NCI-H446 (cell line): ENCODE measurements around the gene SLC38A8.

ENCODE experiments used
- DNase-seq, 2 experiments: peaks; one replicate each; lab custom pipeline; 2025; lab: John Stamatoyannopoulos, UW

SLC38A8 gene

GRCh38 chr16:84048871-84049270, 6.3 kb upstream of the SLC38A8 start:
- DNase-seq, result no peak

GRCh38 chr16:84048270-84048669, 5.7 kb upstream of the SLC38A8 start:
- DNase-seq, result no peak

- DNase-seq, result no peak
These were observed 5.0 kb upstream of the SLC38A8 start for GRCh38 chr16:84047626-84048025.

GRCh38 chr16:84047206-84047605, 4.6 kb upstream of the SLC38A8 start:
- no peak for DNase-seq

- DNase-seq, result no peak
These were observed 3.3 kb upstream of the SLC38A8 start for GRCh38 chr16:84045818-84046470.

- no peak for DNase-seq
These were observed 2.6 kb upstream of the SLC38A8 start for GRCh38 chr16:84045001-84045817.

GRCh38 chr16:84044118-84044488, 1.5 kb upstream of the SLC38A8 start:
- DNase-seq, result no peak

- DNase-seq, result no peak
These were observed 1.0 kb upstream of the SLC38A8 start for GRCh38 chr16:84043486-84044117.

GRCh38 chr16:84042879-84043485, 387 bp upstream of the SLC38A8 start:
- DNase-seq, result no peak

GRCh38 chr16:84041881-84042280, 714 bp downstream of the SLC38A8 start:
- no peak for DNase-seq

GRCh38 chr16:84040823-84041820, 1.5 kb downstream of the SLC38A8 start:
- no peak for DNase-seq

GRCh38 chr16:84040226-84040822, 2.3 kb downstream of the SLC38A8 start:
- DNase-seq, result no peak

- no peak for DNase-seq
These were observed 2.9 kb downstream of the SLC38A8 start for GRCh38 chr16:84039696-84040095.

- no peak for DNase-seq
These were observed 4.1 kb downstream of the SLC38A8 start for GRCh38 chr16:84038469-84038868.

GRCh38 chr16:84036982-84037425, 5.6 kb downstream of the SLC38A8 start:
- DNase-seq, result no peak

- DNase-seq, result no peak
These were observed 6.5 kb downstream of the SLC38A8 start for GRCh38 chr16:84036131-84036530.

GRCh38 chr16:84034516-84034915, 8.1 kb downstream of the SLC38A8 start:
- DNase-seq, result no peak

- DNase-seq, result no peak
These were observed 9.1 kb downstream of the SLC38A8 start for GRCh38 chr16:84033251-84034195.

- DNase-seq, result no peak
These were observed 10.0 kb downstream of the SLC38A8 start for GRCh38 chr16:84032458-84033178.
